IPS DF 4.7 (cell line): ENCODE data around the gene LPAR1.
"Not testable (repeated sequence)": the region's sequence is repeated elsewhere in the genome, so short reads cannot be mapped to it uniquely, and the experiment has no call there.

Experiments
- DNase-seq: peaks from one replicate; pipeline ENCODE4 v3.0.0-alpha.2; 2013; ENCODE audit warnings: low spot score; ENCODE audit errors: extremely low read depth

LPAR1 gene

GRCh38 chr9:111038331-111039230 is at the start of gene LPAR1:
LPAR1 (minus strand) TSS chr9:111038470; CDS start chr9:110972117, 66,353 bp downstream.
- DNase-seq, result no peak

- DNase-seq, result no peak
These were observed 40.2 kb upstream of the LPAR1 start for GRCh38 chr9:111078391-111079038.

- DNase-seq, result no peak
These were observed 38.2 kb upstream of the LPAR1 start for GRCh38 chr9:111076519-111076918.

- DNase-seq, result no peak
These were observed 37.8 kb upstream of the LPAR1 start for GRCh38 chr9:111076042-111076441.

- no peak for DNase-seq
These were observed 36.1 kb upstream of the LPAR1 start for GRCh38 chr9:111074395-111074794.

GRCh38 chr9:111069183-111069582 is 30.9 kb upstream of the LPAR1 start:
- DNase-seq, result no peak

GRCh38 chr9:111068771-111069170 is 30.5 kb upstream of the LPAR1 start:
- DNase-seq, result no peak

- no peak for DNase-seq
These were observed 30.1 kb upstream of the LPAR1 start for GRCh38 chr9:111068383-111068730.

- no peak for DNase-seq
These were observed 28.2 kb upstream of the LPAR1 start for GRCh38 chr9:111066468-111066867.

- DNase-seq, result no peak
These were observed 27.1 kb upstream of the LPAR1 start for GRCh38 chr9:111065414-111065813.

- no peak for DNase-seq
These were observed 26.0 kb upstream of the LPAR1 start for GRCh38 chr9:111064160-111064837.

- DNase-seq, result no peak
These were observed 25.1 kb upstream of the LPAR1 start for GRCh38 chr9:111063332-111063731.

- no peak for DNase-seq
These were observed 19.9 kb upstream of the LPAR1 start for GRCh38 chr9:111058166-111058565.

- DNase-seq, result no peak
These were observed 18.3 kb upstream of the LPAR1 start for GRCh38 chr9:111056538-111056937.

- no peak for DNase-seq
These were observed 14.5 kb upstream of the LPAR1 start for GRCh38 chr9:111052791-111053190.

GRCh38 chr9:111051400-111051799 is 13.1 kb upstream of the LPAR1 start:
- no peak for DNase-seq

GRCh38 chr9:111050819-111051218 is 12.5 kb upstream of the LPAR1 start:
- DNase-seq, result no peak

GRCh38 chr9:111047287-111047686 is 9.0 kb upstream of the LPAR1 start:
- DNase-seq, result not testable (repeated sequence)

- DNase-seq, result no peak
These were observed 3.6 kb upstream of the LPAR1 start for GRCh38 chr9:111041902-111042301.

- no peak for DNase-seq
These were observed 2.2 kb upstream of the LPAR1 start for GRCh38 chr9:111040494-111040893.

- DNase-seq, result no peak
These were observed 1.1 kb upstream of the LPAR1 start for GRCh38 chr9:111039231-111039906.
